ENCODE data around the gene LTN1. TPM values are rescaled to one million over a fixed set of nuclear protein-coding genes. Genes with fewer than 3 reads are reported as not detected.
"Not testable (repeated sequence)": the region's sequence is repeated elsewhere in the genome, so short reads cannot be mapped to it uniquely, and the experiment has no call there.

Gene LTN1
- total RNA-seq = 39.8 TPM

- peak; percentile 99 for DNase-seq (ENCODE audit: low spot score)
These were observed at the start of gene LTN1 for GRCh38 chr21:28992526-28993292. Gene LTN1, minus strand, starts transcription at chr21:28992877. Its CDS starts 72 bp downstream, at chr21:28992805.

- DNase-seq (ENCODE audit: low spot score) = no peak
These were observed 42.0 kb upstream of the LTN1 start for GRCh38 chr21:29034678-29035077.

GRCh38 chr21:29033871-29034270 lies 41.2 kb upstream of the LTN1 start:
- no peak for DNase-seq (ENCODE audit: low spot score)

GRCh38 chr21:29033301-29033700 lies 40.6 kb upstream of the LTN1 start:
- no peak for DNase-seq (ENCODE audit: low spot score)

DNA sequence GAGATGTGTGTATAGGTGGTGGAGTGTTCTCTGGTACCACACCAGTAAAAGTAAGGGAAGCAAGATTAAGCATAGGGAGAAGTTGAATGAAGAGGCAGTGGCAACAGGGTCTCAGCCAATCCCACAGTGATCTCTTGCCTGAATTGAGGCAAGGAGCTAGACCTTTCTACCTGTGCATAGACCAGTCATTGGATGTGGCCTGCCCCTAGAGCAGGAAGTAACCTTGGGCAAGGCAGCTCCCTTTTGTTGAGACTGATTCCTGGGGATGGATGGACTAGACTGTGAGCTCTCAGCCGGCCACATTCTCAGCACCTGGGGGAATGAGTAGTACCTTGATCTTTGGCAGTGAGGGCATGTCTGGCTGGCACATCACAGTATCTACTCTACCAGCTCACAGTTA lies 38.2 kb upstream of the LTN1 start:
- no peak for DNase-seq (ENCODE audit: low spot score)

DNA sequence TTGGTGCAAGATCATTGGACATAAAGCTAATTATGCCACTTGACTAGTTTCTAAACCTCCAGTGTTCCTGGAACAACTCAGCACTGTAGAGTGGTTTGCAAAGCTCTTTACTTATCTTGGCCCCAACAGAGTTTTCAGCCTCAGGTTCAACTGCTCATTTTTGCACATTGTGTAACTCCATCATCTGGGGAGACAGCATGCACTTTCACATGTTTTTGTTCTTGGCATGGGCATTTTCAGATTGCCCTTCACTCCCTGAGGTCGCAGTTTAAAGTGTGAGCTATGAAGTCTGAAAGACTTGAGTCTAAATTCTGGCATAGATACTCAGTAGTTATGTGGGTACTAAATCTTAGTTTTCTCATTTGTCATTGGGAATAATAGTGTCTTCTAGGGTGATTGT lies 36.8 kb upstream of the LTN1 start:
- DNase-seq (ENCODE audit: low spot score) = no peak

GRCh38 chr21:29025328-29025713 lies 32.6 kb upstream of the LTN1 start:
- no peak for DNase-seq (ENCODE audit: low spot score)

DNA sequence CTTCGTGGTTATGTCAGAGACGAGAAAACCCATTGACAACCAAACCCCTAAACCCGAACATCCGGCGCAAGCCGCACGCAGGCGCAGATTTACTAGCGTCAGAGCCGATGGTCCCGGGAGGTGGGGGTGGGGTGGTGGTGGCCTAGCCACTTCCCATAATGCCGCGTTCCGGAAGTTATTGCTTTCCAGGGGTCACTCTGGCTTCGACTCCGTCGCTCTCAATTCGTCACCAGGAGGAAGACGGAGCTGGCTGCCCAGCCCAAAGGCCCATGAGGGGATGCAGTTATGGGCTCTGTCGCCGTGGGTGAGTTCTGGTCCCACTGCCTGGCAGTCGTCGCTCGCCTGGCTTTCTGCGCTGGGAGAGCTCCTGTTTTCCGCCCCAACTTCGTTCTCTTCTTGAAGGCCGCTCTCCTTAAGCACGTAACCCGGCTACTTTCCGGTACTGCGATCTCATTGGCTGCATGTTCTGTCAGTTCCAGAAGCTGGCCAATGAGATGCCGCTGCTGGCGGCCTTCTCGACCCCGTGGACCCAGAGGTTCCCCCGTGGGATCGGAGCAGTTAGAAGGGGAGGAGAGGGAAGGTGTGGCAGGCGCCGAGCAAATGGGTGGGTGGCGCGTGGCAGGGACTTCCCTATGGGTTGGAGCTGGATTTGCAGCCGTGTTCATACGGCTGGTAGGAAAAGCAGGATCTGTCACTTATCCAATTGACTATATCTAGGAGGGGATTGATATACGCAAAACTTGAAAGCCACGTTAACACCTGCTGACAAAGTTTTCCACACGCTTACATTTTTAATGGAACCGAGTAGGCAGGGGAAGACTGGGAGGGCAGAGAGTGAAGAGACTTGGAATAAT lies 32.0 kb upstream of the LTN1 start, which contains the start of gene USP16:
Gene USP16, plus strand, starts transcription at position 195 of the 854 bp plus-strand sequence. CDS start 3,246 bp downstream, outside the sequence.
- peak; percentile 97 for DNase-seq (ENCODE audit: low spot score)

DNA sequence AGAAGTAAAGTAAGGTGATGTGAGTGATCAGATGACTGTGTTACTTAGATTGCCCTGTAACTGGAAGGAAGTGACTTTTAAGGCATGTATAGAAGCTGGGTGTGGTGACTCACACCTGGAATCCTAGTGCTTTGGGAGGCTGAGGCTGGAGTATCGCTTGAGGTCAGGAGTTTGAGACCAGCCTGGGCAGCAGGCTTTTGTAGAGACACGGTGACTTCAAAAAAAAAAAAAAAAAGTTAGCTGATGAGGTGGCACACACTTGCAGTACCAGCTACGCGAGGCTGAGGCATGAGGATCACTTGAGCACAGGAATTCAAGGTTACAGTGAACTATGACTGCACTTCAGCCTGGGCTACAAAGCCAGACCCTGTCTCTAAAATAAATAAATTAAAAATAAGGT lies 29.5 kb upstream of the LTN1 start:
- no peak for DNase-seq (ENCODE audit: low spot score)

DNA sequence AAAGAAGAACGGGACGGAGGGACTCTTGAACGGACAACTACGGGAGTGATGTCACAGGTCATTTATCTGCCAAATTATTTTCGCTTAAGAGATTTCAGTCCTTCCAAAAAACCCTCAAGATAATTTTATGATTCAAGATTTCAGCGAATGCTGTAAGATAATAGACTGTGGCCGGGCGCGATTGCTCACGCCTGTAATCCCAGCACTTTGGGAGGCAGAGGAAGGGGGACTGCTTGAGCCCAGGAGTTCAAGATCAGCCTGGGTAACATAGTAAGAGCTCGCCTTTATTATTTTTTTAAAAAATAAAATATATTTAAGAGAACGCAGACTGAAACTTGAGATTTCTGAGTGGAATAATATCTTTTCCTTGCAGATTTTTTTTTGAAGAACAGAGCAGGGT lies 25.9 kb upstream of the LTN1 start:
- no peak for DNase-seq (ENCODE audit: low spot score)

DNA sequence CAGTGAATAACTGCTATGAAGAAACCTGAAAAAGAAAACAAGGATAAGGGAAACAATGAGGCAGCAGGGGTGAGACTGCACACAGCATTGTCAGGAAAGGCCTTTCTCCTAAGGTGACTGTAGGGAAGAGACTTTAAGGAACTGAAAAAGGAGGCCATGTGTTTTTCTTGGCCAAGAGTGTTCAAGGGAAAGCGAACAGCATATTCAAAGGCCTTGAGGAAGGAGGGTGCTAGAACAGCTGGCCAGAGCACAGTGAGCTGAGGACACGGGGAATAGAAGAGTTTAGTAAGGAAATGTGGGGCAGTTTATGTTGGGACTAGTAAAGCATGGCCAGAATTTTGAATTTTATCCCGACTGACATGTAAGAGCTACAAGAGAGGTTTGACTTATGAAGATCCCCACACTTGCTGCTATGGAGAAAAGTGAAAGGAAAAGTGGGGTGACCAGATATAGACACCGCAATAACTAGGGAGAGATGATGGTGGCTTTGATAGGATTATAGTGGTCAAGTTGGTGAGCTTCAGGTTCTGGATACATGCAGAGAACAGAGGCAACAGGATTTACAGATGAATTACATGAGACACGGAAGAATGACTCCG lies 25.1 kb upstream of the LTN1 start:
- no peak for DNase-seq (ENCODE audit: low spot score)

- DNase-seq (ENCODE audit: low spot score) = not testable (repeated sequence)
These were observed 18.6 kb upstream of the LTN1 start for GRCh38 chr21:29011236-29011635.

DNA sequence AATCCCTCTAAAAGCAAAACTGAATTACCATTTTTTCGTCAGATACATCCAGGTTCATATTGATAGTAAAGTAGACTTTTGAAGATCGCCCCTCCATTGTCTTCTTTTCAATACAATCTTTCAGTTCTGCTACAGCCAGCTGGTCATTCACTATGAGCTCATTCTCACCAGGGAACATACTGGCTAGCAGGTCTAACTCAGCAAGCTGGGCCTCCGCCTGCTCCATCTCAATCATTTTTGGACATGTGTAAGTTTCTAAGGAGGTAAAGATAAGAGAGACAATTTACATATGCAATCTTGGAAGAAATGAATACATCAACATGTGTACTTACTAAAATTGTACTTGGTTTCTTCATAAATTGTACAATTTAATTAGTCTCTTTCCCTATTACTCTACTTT lies 15.7 kb upstream of the LTN1 start:
- DNase-seq (ENCODE audit: low spot score) = no peak

DNA sequence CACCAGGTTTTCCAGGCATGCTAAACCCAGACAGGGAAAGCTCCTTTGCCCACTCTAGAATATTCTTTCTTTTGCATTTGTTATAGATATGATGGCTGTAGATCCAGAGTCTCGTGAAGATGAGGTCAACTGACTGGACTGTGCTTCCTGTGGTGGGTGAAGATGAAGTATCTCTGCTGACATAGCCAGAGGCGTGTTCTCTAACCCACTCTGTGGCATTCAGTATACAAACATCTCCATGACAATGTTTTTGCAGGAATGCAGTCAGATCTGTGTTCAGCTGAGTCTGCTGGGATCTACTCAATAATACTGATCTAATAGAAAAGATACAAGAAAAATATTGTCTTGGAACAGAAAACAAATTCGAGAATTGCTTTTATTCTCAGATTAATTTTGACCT lies 15.1 kb upstream of the LTN1 start:
- DNase-seq (ENCODE audit: low spot score) = no peak

GRCh38 chr21:29007135-29007534 lies 14.5 kb upstream of the LTN1 start:
- DNase-seq (ENCODE audit: low spot score) = no peak

GRCh38 chr21:29005696-29006095 lies 13.0 kb upstream of the LTN1 start:
- no peak for DNase-seq (ENCODE audit: low spot score)

DNA sequence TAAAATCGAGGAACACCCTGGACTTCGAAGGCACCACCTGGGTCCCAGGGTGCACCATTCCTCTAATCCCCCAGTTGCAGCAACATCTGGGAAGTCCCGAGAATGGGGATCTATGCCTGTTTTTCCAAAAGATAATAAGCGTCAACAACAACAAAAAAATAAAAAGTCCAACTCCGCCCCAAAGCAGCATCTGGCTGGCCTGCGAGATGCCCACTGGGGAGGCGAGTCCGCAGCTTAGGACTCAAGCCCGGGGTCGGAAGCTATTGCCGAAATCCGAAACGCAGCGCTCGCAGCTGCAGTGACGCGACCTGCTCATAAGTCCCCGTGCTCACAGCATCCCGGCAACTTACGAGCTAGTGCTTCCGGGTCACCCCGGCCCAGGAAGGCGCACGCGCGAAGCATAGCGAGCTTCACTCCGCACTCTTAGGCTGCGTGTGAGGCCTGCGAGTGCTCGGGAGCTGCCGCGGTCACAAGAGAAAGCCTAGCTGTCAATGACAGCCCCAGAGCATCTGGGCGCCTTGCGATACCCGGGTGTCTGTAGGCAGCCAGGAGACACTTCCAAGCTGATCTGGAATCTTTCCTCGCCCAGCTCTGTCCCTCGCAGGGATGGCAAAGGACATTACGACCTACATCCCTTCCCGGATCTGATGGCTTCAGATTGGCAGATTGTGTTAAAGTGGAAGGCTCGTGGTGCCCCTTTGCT lies 9.9 kb upstream of the LTN1 start:
- peak; percentile 96 for DNase-seq (ENCODE audit: low spot score)

DNA sequence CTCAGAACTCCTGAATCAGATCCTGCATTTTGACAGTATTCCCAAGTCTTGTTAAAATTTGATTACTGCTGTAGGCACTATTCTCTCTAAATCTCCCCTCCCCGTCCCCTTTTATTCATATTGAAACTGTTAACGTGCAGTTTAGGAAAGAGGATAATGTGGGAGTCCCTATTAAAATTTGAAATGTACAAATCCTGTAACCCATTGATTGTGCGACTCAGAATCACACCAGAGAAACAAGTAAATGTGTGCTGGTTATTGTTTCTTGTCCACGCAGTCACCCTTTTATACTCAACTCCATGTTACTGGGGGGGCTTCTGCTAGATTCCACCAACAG lies 584 bp upstream of the LTN1 start:
- no peak for DNase-seq (ENCODE audit: low spot score)

DNA sequence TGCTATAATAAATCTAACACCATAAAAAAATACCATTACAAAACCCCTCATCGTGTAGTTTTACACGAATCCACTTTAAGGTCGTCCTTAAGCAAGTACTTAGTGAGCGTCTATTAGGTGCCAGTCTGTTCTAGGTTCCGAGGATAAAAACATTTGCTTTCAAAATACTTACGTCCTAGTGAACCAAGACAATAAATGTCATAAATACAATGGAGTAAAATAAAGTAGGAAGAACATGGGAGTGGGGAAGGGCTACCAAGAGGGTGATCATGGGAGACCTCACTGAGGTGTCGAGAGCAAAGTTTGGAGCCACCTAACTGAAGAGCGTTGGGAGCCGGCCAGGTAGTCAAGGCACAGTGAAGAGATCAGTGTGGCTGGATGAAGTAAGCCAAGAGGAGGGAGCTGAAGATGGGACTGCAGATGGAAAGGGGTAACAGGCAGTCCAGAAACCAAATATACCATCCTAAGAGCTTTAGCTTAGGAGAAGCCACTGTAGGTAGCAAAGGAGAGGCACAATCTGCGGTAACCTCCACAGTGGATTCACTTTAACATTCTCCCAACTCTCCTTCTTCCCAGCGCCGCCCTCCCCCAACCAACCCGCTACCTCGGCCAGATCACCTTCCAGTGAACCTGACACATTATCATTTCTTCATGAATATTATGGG lies 684 bp downstream of the LTN1 start:
- no peak for DNase-seq (ENCODE audit: low spot score)

- DNase-seq (ENCODE audit: low spot score) = not testable (repeated sequence)
These were observed 4.5 kb downstream of the LTN1 start for GRCh38 chr21:28988146-28988545.

- DNase-seq (ENCODE audit: low spot score) = no peak
These were observed 6.0 kb downstream of the LTN1 start for GRCh38 chr21:28986677-28987076.

DNA sequence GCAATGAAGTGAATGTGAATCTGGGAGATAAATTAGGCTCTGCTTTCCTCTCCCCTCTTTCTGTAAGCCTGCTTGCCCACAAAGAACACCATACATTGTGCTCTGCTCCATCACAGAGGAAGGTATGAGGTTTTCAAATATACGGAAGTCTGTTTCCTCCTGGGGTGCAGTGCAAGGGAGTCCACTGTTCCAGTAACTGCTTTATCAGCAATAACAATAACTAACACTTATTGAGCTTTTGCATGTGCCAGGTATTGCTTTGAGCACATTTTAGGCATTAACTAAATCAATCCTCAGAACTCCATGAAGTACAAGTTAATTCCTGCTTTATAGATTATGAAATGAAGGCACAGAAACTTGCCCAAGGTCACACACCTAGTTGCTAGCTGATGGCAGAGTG lies 10.0 kb downstream of the LTN1 start:
- DNase-seq (ENCODE audit: low spot score) = no peak
